GM23248 (cell line): ENCODE measurements around the gene HMCN1.

Experiments used
- EZH2 ChIP-seq: fragments of 200-600 bp; sonication (generic); IDR thresholded peaks from 2 replicates; pipeline ENCODE4 v1.6.1; 2018; ENCODE audit warnings: antibody characterized with exemption, mild to moderate bottlenecking; ENCODE audit not compliant: insufficient read depth, poor library complexity, severe bottlenecking
- EZH2phosphoT487 ChIP-seq: fragments of 200-600 bp; sonication (generic); IDR thresholded peaks from 2 replicates; pipeline ENCODE4 v1.6.1; 2018; ENCODE audit warnings: antibody characterized with exemption, moderate library complexity, mild to moderate bottlenecking, low read depth; ENCODE audit not compliant: insufficient read depth

GRCh38 chr1:186076006-186076405 lies 341.8 kb downstream of the HMCN1 start:
- no peak for TF ChIP-seq EZH2phosphoT487
- no peak for TF ChIP-seq EZH2
